Breast epithelium (tissue), 4 donors: ENCODE data around the gene DOCK9. TPM values are rescaled to one million over a fixed set of nuclear protein-coding genes. Genes with fewer than 3 reads are reported as not detected.

Source experiments
- DNase-seq, 2 donors: peaks; one replicate each; pipeline ENCODE4 v3.0.0-alpha.2; 2019; ENCODE audit warnings: low spot score in 2 of 2
- H3K27ac ChIP-seq, 2 donors: fragments of 200-600 bp; sonication (generic) in 1 of 2; one replicate each; pipeline ENCODE4 v1.5.1; 2016 to 2019; ENCODE audit warnings: mild to moderate bottlenecking in 1 of 2
- H3K27me3 ChIP-seq, 2 donors: fragments of 200-600 bp; sonication (generic) in 1 of 2; one replicate each; pipeline versions ENCODE4 v1.5.1 to v1.6.0; 2017 to 2019; ENCODE audit warnings: control low read depth in 1 of 2, mild to moderate bottlenecking in 1 of 2
- H3K36me3 ChIP-seq: fragments of 200-600 bp; one replicate; pipeline ENCODE4 v1.5.1; 2019
- H3K4me1 ChIP-seq, 2 donors: fragments of 200-600 bp; sonication (generic); one replicate each; pipeline ENCODE4 v1.5.1; 2016 to 2019; ENCODE audit warnings: control low read depth in 1 of 2
- H3K4me3 ChIP-seq, 3 donors: fragments of 200-600 bp; sonication (generic); 1 replicate in 2 of 3; 2 replicates in 1 of 3; pipeline ENCODE4 v1.5.1; 2016 to 2019; ENCODE audit warnings: mild to moderate bottlenecking in 3 of 3, moderate library complexity in 2 of 3
- H3K9me3 ChIP-seq, 2 donors: fragments of 200-600 bp; sonication (generic) in 1 of 2; one replicate each; pipeline ENCODE4 v1.5.1; 2016 to 2019; ENCODE audit warnings: control low read depth in 1 of 2
- CTCF ChIP-seq, 3 donors: fragments of 450-650 bp; IDR thresholded peaks; one replicate each; pipeline ENCODE4 v1.5.1; 2016 to 2017; ENCODE audit warnings: antibody characterized with exemption in 3 of 3, mild to moderate bottlenecking in 3 of 3, moderate library complexity in 3 of 3
- POLR2A ChIP-seq: fragments of 450-650 bp; IDR thresholded peaks from one replicate; pipeline ENCODE4 v1.6.1; 2016; ENCODE audit warnings: antibody characterized with exemption, mild to moderate bottlenecking, moderate library complexity
- POLR2AphosphoS5 ChIP-seq, 3 donors: sonication (generic); formaldehyde crosslinking; IDR thresholded peaks; one replicate each; pipeline ENCODE4 v1.6.1; 2017; ENCODE audit warnings: antibody characterized with exemption in 3 of 3
- intact Hi-C: fragments of 100-400 bp; cut with DNase I; formaldehyde crosslinking; loops from one replicate; pipeline ENCODE4 v1.15.1; 2023; ENCODE audit warnings: low total_unique reads
- total RNA-seq, 3 donors: library from RNA; depleted of rRNA; stranded (reverse); fragments of >200 nt; gene quantifications; one replicate each; pipeline ENCODE4 v1.1.0, GENCODE V29; 2016

Gene DOCK9
- total RNA-seq, 3 donors from 2014 or later, result 85.5 to 155 (median 92.2) TPM

- intact Hi-C loops, result no loop called here
- H3K36me3 ChIP-seq, result no peaks in the 10 kb centered on the region
These were observed 184.9 kb downstream of the DOCK9 start for GRCh38 chr13:98792785-98793495.

GRCh38 chr13:98792321-98792720 lies 185.5 kb downstream of the DOCK9 start:
- Histone ChIP-seq H3K9me3 (no peaks in the 10 kb centered on the region), H3K4me3 (no peak overlapping the region), H3K4me1 (no peaks in the 10 kb centered on the region), H3K27ac (no peak overlapping the region), H3K27me3 (no peaks in the 10 kb centered on the region), H3K36me3 (no peaks in the 10 kb centered on the region)
- DNase-seq, result no peak
- intact Hi-C loops, result no loop called here
- no peak for TF ChIP-seq POLR2AphosphoS5 (IDR thresholded peaks at IDR 0.05)
- TF ChIP-seq POLR2A, result no peak
- TF ChIP-seq CTCF (IDR thresholded peaks at IDR 0.05), result no peak

More at GRCh38 chr13:98792785-98793495, 184.9 kb downstream of the DOCK9 start:
- no peaks in the 10 kb centered on the region for H3K27me3 ChIP-seq
- H3K9me3 ChIP-seq, result no peaks in the 10 kb centered on the region
- H3K4me3 ChIP-seq, result no peak overlapping the region
- no peaks in the 10 kb centered on the region for H3K4me1 ChIP-seq
- no peak overlapping the region for H3K27ac ChIP-seq
- no peak for DNase-seq
- TF ChIP-seq POLR2A (no peak), CTCF (IDR thresholded peaks at IDR 0.05) (no peak), POLR2AphosphoS5 (IDR thresholded peaks at IDR 0.05) (no peak)

- no peak for TF ChIP-seq POLR2A
- no peak overlapping the region for H3K4me3 ChIP-seq
- H3K27ac ChIP-seq, result no peak overlapping the region
- H3K4me1 ChIP-seq, result no peaks in the 10 kb centered on the region
- no peaks in the 10 kb centered on the region for H3K36me3 ChIP-seq
- no peak for DNase-seq
- no peaks in the 10 kb centered on the region for H3K9me3 ChIP-seq
- intact Hi-C loops, result no loop called here
- no peaks in the 10 kb centered on the region for H3K27me3 ChIP-seq
These were observed 186.3 kb downstream of the DOCK9 start for GRCh38 chr13:98791611-98792010.

GRCh38 chr13:98787996-98788395 lies 189.9 kb downstream of the DOCK9 start:
- Histone ChIP-seq H3K36me3 (no peaks in the 10 kb centered on the region), H3K27ac (no peak overlapping the region), H3K4me3 (no peak overlapping the region), H3K9me3 (no peaks in the 10 kb centered on the region), H3K27me3 (no peaks in the 10 kb centered on the region), H3K4me1 (no peaks in the 10 kb centered on the region)
- intact Hi-C loops, result no loop called here
- TF ChIP-seq CTCF (IDR thresholded peaks at IDR 0.05), result no peak
- DNase-seq, result no peak

GRCh38 chr13:98787173-98787572 lies 190.7 kb downstream of the DOCK9 start:
- TF ChIP-seq CTCF (IDR thresholded peaks at IDR 0.05) (no peak), POLR2A (no peak), POLR2AphosphoS5 (IDR thresholded peaks at IDR 0.05) (no peak)
- no peaks in the 10 kb centered on the region for H3K9me3 ChIP-seq
- H3K36me3 ChIP-seq, result no peaks in the 10 kb centered on the region
- intact Hi-C loops, result no loop called here
- H3K27ac ChIP-seq, result no peak overlapping the region
- no peaks in the 10 kb centered on the region for H3K4me1 ChIP-seq
- no peak for DNase-seq
- H3K27me3 ChIP-seq, result no peaks in the 10 kb centered on the region
- no peak overlapping the region for H3K4me3 ChIP-seq
